HCT116 (cell line): ENCODE results near the gene TNRC6C. TPM values are rescaled to one million over a fixed set of nuclear protein-coding genes. Genes with fewer than 3 reads are reported as not detected.

Experiments used
- ATAC-seq: fragments of 200-7000 bp; cut with Tn5 transposase; 2 replicates; pipeline ENCODE4 v1.9.1; 2020; ENCODE audit warnings: mild to moderate bottlenecking, moderate library complexity
- BruUV-seq: library from RNA; stranded (reverse); fragments of 400-500 nt; replicated peaks from 2 replicates; lab custom pipeline; 2021; lab: Mats Ljungman, UMichigan
- CTCF ChIA-PET: fragments of 300-600 bp; sonication (Branson Sonifier 250); formaldehyde crosslinking; loops from one replicate; lab custom pipeline; 2021; ENCODE audit warnings: antibody characterized with exemption; lab: Charles Lee
- POLR2A ChIA-PET: fragments of 300-600, 350-600 bp; sonication (Branson Sonifier 250); formaldehyde crosslinking; loops from one replicate; lab custom pipeline; 2021; ENCODE audit warnings: antibody characterized with exemption; lab: Charles Lee
- RAD21 ChIA-PET, 2 experiments: fragments of 300-600 bp; sonication (Branson Sonifier 250); formaldehyde crosslinking; loops; one replicate each; lab custom pipeline; 2023; ENCODE audit warnings: low total read pairs in 2 of 2; ENCODE audit not compliant: uncharacterized antibody in 2 of 2, unreplicated experiment in 2 of 2, low non-redundant PET in 1 of 2; lab: Charles Lee
- DNase-seq: peaks from one replicate; pipeline ENCODE4 v3.0.0-alpha.2; 2010; ENCODE audit warnings: low read depth, low spot score
- H2AFZ ChIP-seq: fragments of 200-600 bp; shearing (Covaris generic), sonication (generic); 2 replicates; pipeline ENCODE4 v1.6.1; 2017; ENCODE audit warnings: low read depth, mixed run types, mixed read lengths, antibody characterized with exemption, low read length; ENCODE audit not compliant: poor library complexity, severe bottlenecking
- H3K27ac ChIP-seq: 2 replicates; pipeline ENCODE4 v1.5.1; 2012; ENCODE audit warnings: low read depth, low read length
- H3K27me3 ChIP-seq: fragments of 200-600 bp; sonication (generic); 2 replicates; pipeline ENCODE4 v1.6.1; 2016; ENCODE audit warnings: mixed run types, low read length, mixed read lengths; ENCODE audit not compliant: insufficient read depth
- H3K36me3 ChIP-seq, 2 experiments: fragments of 200-500 bp in 1 of 2; fragments of 200-600 bp in 1 of 2; sonication (Bioruptor generic) in 1 of 2; sonication (generic) in 1 of 2; 2 replicates each; pipeline versions ENCODE4 v1.5.1 to v1.6.1; 2014 to 2016; ENCODE audit warnings: low read length in 2 of 2, inconsistent platforms in 1 of 2, mixed read lengths in 1 of 2, mixed run types in 1 of 2; ENCODE audit not compliant: insufficient read depth in 2 of 2, control insufficient read depth in 1 of 2
- H3K4me1 ChIP-seq, 2 experiments: fragments of 200-600 bp in 1 of 2; sonication (generic) in 1 of 2; 2 replicates each; pipeline versions ENCODE4 v1.5.1 to v1.6.1; 2012 to 2017; ENCODE audit warnings: low read length in 2 of 2, inconsistent platforms in 1 of 2, mild to moderate bottlenecking in 1 of 2, mixed read lengths in 1 of 2, mixed run types in 1 of 2, moderate library complexity in 1 of 2; ENCODE audit not compliant: insufficient read depth in 2 of 2, control insufficient read depth in 1 of 2
- H3K4me2 ChIP-seq: fragments of 200-600 bp; sonication (generic); 2 replicates; pipeline ENCODE4 v1.6.1; 2017; ENCODE audit warnings: mixed run types, low read length, mixed read lengths
- H3K4me3 ChIP-seq, 2 experiments: fragments of 200-600 bp in 1 of 2; sonication (generic) in 1 of 2; replicated peaks in 1 of 2; 2 replicates each; pipeline ENCODE4 v1.5.1; 2011 to 2016; ENCODE audit warnings: low read length in 2 of 2, control low read depth in 1 of 2, low read depth in 1 of 2, mild to moderate bottlenecking in 1 of 2, mixed read lengths in 1 of 2, mixed run types in 1 of 2
- H3K79me2 ChIP-seq: fragments of 200-600 bp; sonication (generic); 2 replicates; pipeline ENCODE4 v1.6.1; 2017; ENCODE audit warnings: mild to moderate bottlenecking, mixed run types, low read length, moderate library complexity, mixed read lengths; ENCODE audit not compliant: insufficient read depth
- H3K9ac ChIP-seq: fragments of 200-600 bp; sonication (generic); 2 replicates; pipeline ENCODE4 v1.6.1; 2016; ENCODE audit warnings: low read length, mixed read lengths
- H3K9me2 ChIP-seq: fragments of 200-600 bp; sonication (generic), shearing (Covaris generic); 2 replicates; pipeline ENCODE4 v1.6.1; 2017; ENCODE audit warnings: mixed run types, mild to moderate bottlenecking, moderate library complexity; ENCODE audit not compliant: insufficient read depth
- H3K9me3 ChIP-seq, 2 experiments: fragments of 200-500 bp in 1 of 2; fragments of 200-600 bp in 1 of 2; sonication (Bioruptor generic) in 1 of 2; sonication (generic) in 1 of 2; 2 replicates each; pipeline ENCODE4 v1.6.1; 2014 to 2017; ENCODE audit warnings: low read length in 2 of 2, mixed read lengths in 2 of 2, inconsistent platforms in 1 of 2, low read depth in 1 of 2, mild to moderate bottlenecking in 1 of 2, mixed run types in 1 of 2, moderate library complexity in 1 of 2; ENCODE audit not compliant: control insufficient read depth in 1 of 2, insufficient read depth in 1 of 2
- H4K20me1 ChIP-seq: fragments of 200-600 bp; sonication (generic), shearing (Covaris generic); 2 replicates; pipeline ENCODE4 v1.6.1; 2017; ENCODE audit warnings: mixed run types, mild to moderate bottlenecking, moderate library complexity; ENCODE audit not compliant: insufficient read depth
- CBX3 ChIP-seq: IDR thresholded peaks from 2 replicates; pipeline ENCODE4 v1.6.1; 2012; ENCODE audit warnings: low read depth
- CEBPB ChIP-seq: IDR thresholded peaks from 2 replicates; pipeline ENCODE4 v1.6.1; 2012; ENCODE audit warnings: low read depth
- CTCF ChIP-seq, 3 experiments: fragments of 200-600 bp in 1 of 3; sonication (generic) in 1 of 3; IDR thresholded peaks in 2 of 3; conservative IDR thresholded peaks in 1 of 3; 2 replicates each; pipeline ENCODE4 v1.5.1; 2012 to 2017; ENCODE audit warnings: low read depth in 2 of 3, low read length in 2 of 3, antibody characterized with exemption in 1 of 3, borderline replicate concordance in 1 of 3, control low read depth in 1 of 3, mild to moderate bottlenecking in 1 of 3, mixed read lengths in 1 of 3, mixed run types in 1 of 3, moderate library complexity in 1 of 3; ENCODE audit not compliant: insufficient read depth in 1 of 3
- EGR1 ChIP-seq: IDR thresholded peaks from 2 replicates; pipeline ENCODE4 v1.6.1; 2012; ENCODE audit warnings: low read depth
- EZH2 ChIP-seq: fragments of 200-600 bp; sonication (generic); IDR thresholded peaks from 2 replicates; pipeline ENCODE4 v1.6.1; 2017; ENCODE audit warnings: antibody characterized with exemption, mixed run types
- EZH2phosphoT487 ChIP-seq: fragments of 200-600 bp; IDR thresholded peaks from 2 replicates; pipeline ENCODE4 v1.6.1; 2018; ENCODE audit warnings: antibody characterized with exemption, borderline replicate concordance
- FOSL1 ChIP-seq: IDR thresholded peaks from 2 replicates; pipeline ENCODE4 v1.6.1; 2012; ENCODE audit warnings: low read depth
- JUND ChIP-seq: IDR thresholded peaks from 2 replicates; pipeline ENCODE4 v1.6.1; 2012
- MAX ChIP-seq: IDR thresholded peaks from 2 replicates; pipeline ENCODE4 v1.6.1; 2012
- POLR2A ChIP-seq: IDR thresholded peaks from 2 replicates; pipeline ENCODE4 v1.7.0; 2011; ENCODE audit warnings: borderline replicate concordance; ENCODE audit not compliant: insufficient read depth, insufficient read length; ENCODE audit errors: extremely low read depth
- RAD21 ChIP-seq: IDR thresholded peaks from 2 replicates; pipeline ENCODE4 v1.6.1; 2012; ENCODE audit warnings: low read depth, mild to moderate bottlenecking
- REST ChIP-seq: IDR thresholded peaks from 2 replicates; pipeline ENCODE4 v1.6.1; 2012; ENCODE audit warnings: low read depth
- SIN3A ChIP-seq: IDR thresholded peaks from 2 replicates; pipeline ENCODE4 v1.6.1; 2012; ENCODE audit warnings: low read depth
- SP1 ChIP-seq: IDR thresholded peaks from 2 replicates; pipeline ENCODE4 v1.6.1; 2012; ENCODE audit warnings: low read depth
- SRF ChIP-seq: IDR thresholded peaks from 2 replicates; pipeline ENCODE4 v1.6.1; 2012; ENCODE audit warnings: low read depth
- YY1 ChIP-seq: IDR thresholded peaks from 2 replicates; pipeline ENCODE4 v1.6.1; 2011; ENCODE audit warnings: low read length, low read depth, moderate library complexity, mild to moderate bottlenecking; ENCODE audit not compliant: insufficient replicate concordance; ENCODE audit errors: extremely low read depth
- ZBTB33 ChIP-seq: IDR thresholded peaks from 2 replicates; pipeline ENCODE4 v1.6.1; 2011; ENCODE audit warnings: mild to moderate bottlenecking, low read length, moderate library complexity; ENCODE audit not compliant: insufficient replicate concordance; ENCODE audit errors: extremely low read depth
- intact Hi-C: fragments of 100-400 bp; cut with micrococcal nuclease; formaldehyde crosslinking; loops from 2 replicates; pipeline ENCODE4 v1.10.0; 2022
- total RNA-seq: library from RNA; stranded (reverse); gene quantifications from one replicate; pipeline ENCODE4 v1.2.1, GENCODE V29; 2021; ENCODE audit not compliant: unreplicated experiment

The TNRC6C gene
- total RNA-seq, 1 experiment from 2014 or later: 23.4 TPM

- ChIA-PET CTCF (no interaction called here), POLR2A (interaction anchor here (1.1 kb wide), 1 partner anchor 14 kb away, joined by 5 read pairs; the partner anchor contains the start of gene TNRC6C), RAD21 (no interaction called here)
- no peak overlapping the region for H2AFZ ChIP-seq
- peaks cover 0 to 4% of the 10 kb centered on the region in 2 experiments; a peak in 1 of 4 replicates for H3K4me1 ChIP-seq
- DNase-seq (no peak), ATAC-seq (no peak)
- H3K4me3 ChIP-seq: no peak overlapping the region
- intact Hi-C loops: no loop called here
- no peaks in the 10 kb centered on the region for H3K36me3 ChIP-seq
- H3K27me3 ChIP-seq: no peaks in the 10 kb centered on the region
- TF ChIP-seq SRF (no peak), CTCF (IDR thresholded peaks at IDR 0.05 in 2 of 3, conservative IDR thresholded peaks at IDR 0.05 in 1 of 3; ENCODE audit: borderline replicate concordance in 1 of 3, insufficient read depth in 1 of 3, low read depth in 2 of 3, low read length in 2 of 3) (no peak), EGR1 (no peak), POLR2A (no peak), CBX3 (no peak), MAX (no peak), YY1 (no peak), SIN3A (no peak), CEBPB (no peak), RAD21 (no peak), REST (no peak), FOSL1 (no peak), EZH2phosphoT487 (no peak), ZBTB33 (no peak), JUND (no peak), EZH2 (no peak), SP1 (no peak)
- no peak overlapping the region for H3K27ac ChIP-seq
- H3K9me3 ChIP-seq: no peaks in the 10 kb centered on the region
- H3K4me2 ChIP-seq: no peak overlapping the region
- BruUV-seq: no TSS peak
- H4K20me1 ChIP-seq: no peaks in the 10 kb centered on the region
- no peak overlapping the region for H3K9ac ChIP-seq
- H3K79me2 ChIP-seq: no peaks in the 10 kb centered on the region
- no peaks in the 10 kb centered on the region for H3K9me2 ChIP-seq
Observed at GRCh38 chr17:77943971-77944370, 14.5 kb upstream of the TNRC6C start.
